Neuronal stem cell (in vitro differentiated cells): ENCODE results near the gene MRPS18C.
A peak's percentile ranks its signal among the peaks of the same experiment; 100 is the strongest.
"Not testable (repeated sequence)": the region's sequence is repeated elsewhere in the genome, so short reads cannot be mapped to it uniquely, and the experiment has no call there.

ENCODE experiments used
- DNase-seq: peaks from one replicate; pipeline ENCODE4 v3.0.0-alpha.2; 2013; ENCODE audit warnings: low spot score
- H2AFZ ChIP-seq: one replicate; pipeline ENCODE4 v1.6.1; 2013; ENCODE audit warnings: mild to moderate bottlenecking, low read length, inconsistent platforms
- H2AK5ac ChIP-seq: 2 replicates; pipeline ENCODE4 v1.6.1; 2013; ENCODE audit warnings: low read depth, mild to moderate bottlenecking, inconsistent platforms, low read length, moderate library complexity, mixed read lengths
- H2BK120ac ChIP-seq: 2 replicates; pipeline ENCODE4 v1.6.1; 2013; ENCODE audit warnings: low read depth, mild to moderate bottlenecking, inconsistent platforms, low read length, moderate library complexity, mixed read lengths
- H2BK12ac ChIP-seq: one replicate; pipeline ENCODE4 v1.6.1; 2013; ENCODE audit warnings: low read length, inconsistent platforms
- H2BK15ac ChIP-seq: 2 replicates; pipeline ENCODE4 v1.6.1; 2013; ENCODE audit warnings: mild to moderate bottlenecking, low read length, inconsistent platforms, mixed read lengths
- H2BK5ac ChIP-seq: one replicate; pipeline ENCODE4 v1.6.1; 2013; ENCODE audit warnings: inconsistent platforms, mild to moderate bottlenecking, low read length, moderate library complexity
- H3K14ac ChIP-seq: one replicate; pipeline ENCODE4 v1.6.1; 2013; ENCODE audit warnings: low read length, inconsistent platforms
- H3K18ac ChIP-seq: 2 replicates; pipeline ENCODE4 v1.6.1; 2013; ENCODE audit warnings: low read length, inconsistent platforms
- H3K23ac ChIP-seq: 2 replicates; pipeline ENCODE4 v1.6.1; 2013; ENCODE audit warnings: low read depth, mild to moderate bottlenecking, mixed read lengths, low read length, inconsistent platforms; ENCODE audit not compliant: poor library complexity
- H3K27ac ChIP-seq: replicated peaks from 3 replicates; pipeline ENCODE4 v1.5.1; 2013; ENCODE audit warnings: low read length, inconsistent platforms
- H3K27me3 ChIP-seq, 3 experiments: 2 replicates each; pipeline ENCODE4 v1.6.1; 2013; ENCODE audit warnings: low read length in 3 of 3, mild to moderate bottlenecking in 2 of 3, inconsistent platforms in 1 of 3, low read depth in 1 of 3, mixed read lengths in 1 of 3, moderate library complexity in 1 of 3; ENCODE audit not compliant: control insufficient read depth in 3 of 3, insufficient read depth in 3 of 3
- H3K36me3 ChIP-seq, 2 donors: replicated peaks in 1 of 2; 2 replicates each; pipeline ENCODE4 v1.6.1; 2013; ENCODE audit warnings: low read length in 2 of 2; ENCODE audit not compliant: control insufficient read depth in 2 of 2, insufficient read depth in 2 of 2
- H3K4ac ChIP-seq: 2 replicates; pipeline ENCODE4 v1.6.1; 2013; ENCODE audit warnings: inconsistent platforms, mild to moderate bottlenecking, low read length, moderate library complexity
- H3K4me1 ChIP-seq, 2 donors: 1 replicate in 1 of 2; 2 replicates in 1 of 2; pipeline ENCODE4 v1.6.1; 2013; ENCODE audit warnings: low read length in 2 of 2, low read depth in 1 of 2; ENCODE audit not compliant: control insufficient read depth in 2 of 2, insufficient read depth in 1 of 2
- H3K4me2 ChIP-seq: one replicate; pipeline ENCODE4 v1.6.1; 2013; ENCODE audit warnings: mild to moderate bottlenecking, low read length, inconsistent platforms; ENCODE audit not compliant: insufficient read depth, poor library complexity, severe bottlenecking
- H3K4me3 ChIP-seq, 2 donors: 2 replicates each; pipeline ENCODE4 v1.5.1; 2013; ENCODE audit warnings: low read length in 2 of 2, mild to moderate bottlenecking in 2 of 2, inconsistent platforms in 1 of 2, moderate library complexity in 1 of 2
- H3K79me1 ChIP-seq: one replicate; pipeline ENCODE4 v1.6.1; 2013; ENCODE audit warnings: low read depth, mild to moderate bottlenecking, inconsistent platforms, low read length, moderate library complexity
- H3K9ac ChIP-seq: one replicate; pipeline ENCODE4 v1.6.1; 2013; ENCODE audit warnings: mild to moderate bottlenecking, low read depth, low read length, inconsistent platforms; ENCODE audit not compliant: poor library complexity
- H3K9me3 ChIP-seq, 2 donors: replicated peaks in 1 of 2; 2 replicates each; pipeline versions ENCODE3 to v1.6.1; 2013; ENCODE audit warnings: low read length in 2 of 2, mild to moderate bottlenecking in 2 of 2, inconsistent platforms in 1 of 2, low read depth in 1 of 2, mixed read lengths in 1 of 2, moderate library complexity in 1 of 2; ENCODE audit not compliant: control insufficient read depth in 2 of 2, insufficient read depth in 1 of 2
- H4K8ac ChIP-seq: one replicate; pipeline ENCODE4 v1.6.1; 2013; ENCODE audit warnings: low read depth, mild to moderate bottlenecking, inconsistent platforms, low read length, moderate library complexity
- H4K91ac ChIP-seq: one replicate; pipeline ENCODE4 v1.6.1; 2013; ENCODE audit warnings: low read length, low read depth, mild to moderate bottlenecking, inconsistent platforms; ENCODE audit not compliant: poor library complexity
- WGBS, 2 donors: extraction: QIAGEN DNeasy Blood & Tissue Kit; methylation state at CpG; one replicate each; pipeline ENCODE4 v1.1.7; 2013; ENCODE audit warnings: missing lambda C conversion rate in 2 of 2, mixed read lengths in 1 of 2; ENCODE audit not compliant: insufficient read length in 2 of 2, insufficient replicate concordance in 1 of 2; ENCODE audit errors: extremely low coverage in 2 of 2; 5-methylcytosine and 5-hydroxymethylcytosine counted together

The MRPS18C gene

DNA sequence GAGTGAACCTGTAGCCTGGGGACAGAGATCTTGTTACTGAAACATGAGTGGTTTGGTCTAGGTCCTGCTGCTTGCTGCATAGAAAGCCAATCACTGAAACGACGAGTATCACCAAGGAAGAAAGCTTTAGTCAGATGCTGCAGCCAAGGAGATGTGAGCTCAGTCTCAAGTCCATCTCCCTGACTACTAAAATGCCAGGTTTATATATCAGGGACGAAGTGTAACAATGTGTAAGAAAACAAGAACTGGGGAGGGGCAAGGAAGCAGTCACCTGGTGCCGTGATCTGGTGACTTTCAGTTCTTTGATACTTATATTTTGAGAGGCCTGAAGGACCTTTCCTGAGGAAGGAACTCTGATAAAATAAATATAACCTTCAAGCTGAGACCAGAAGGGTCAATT lies 48.6 kb downstream of the MRPS18C start:
- no peak overlapping the region for H2BK120ac ChIP-seq
- no peak overlapping the region for H2AK5ac ChIP-seq
- no peak overlapping the region for H4K8ac ChIP-seq
- DNase-seq = no peak
- no peak overlapping the region for H3K23ac ChIP-seq
- no peaks in the 10 kb centered on the region for H3K4me1 ChIP-seq
- no peak overlapping the region for H2BK12ac ChIP-seq
- H3K4ac ChIP-seq = no peak overlapping the region
- H3K4me2 ChIP-seq = no peak overlapping the region
- no peak overlapping the region for H3K14ac ChIP-seq
- H3K36me3 ChIP-seq = no peaks in the 10 kb centered on the region
- H4K91ac ChIP-seq = no peak overlapping the region
- H2BK5ac ChIP-seq = no peak overlapping the region
- no CpG with 5 or more reads among the region's 4 CpGs for whole genome bisulfite sequencing, 2 donors
- H3K9me3 ChIP-seq = no peaks in the 10 kb centered on the region
- peak overlapping the region; percentile 39 for H2AFZ ChIP-seq
- H3K4me3 ChIP-seq = no peak overlapping the region
- H3K9ac ChIP-seq = no peak overlapping the region
- H3K27me3 ChIP-seq = no peaks in the 10 kb centered on the region
- H3K18ac ChIP-seq = no peak overlapping the region
- H3K79me1 ChIP-seq = no peaks in the 10 kb centered on the region
- H2BK15ac ChIP-seq = no peak overlapping the region
- no peak overlapping the region for H3K27ac ChIP-seq

DNA sequence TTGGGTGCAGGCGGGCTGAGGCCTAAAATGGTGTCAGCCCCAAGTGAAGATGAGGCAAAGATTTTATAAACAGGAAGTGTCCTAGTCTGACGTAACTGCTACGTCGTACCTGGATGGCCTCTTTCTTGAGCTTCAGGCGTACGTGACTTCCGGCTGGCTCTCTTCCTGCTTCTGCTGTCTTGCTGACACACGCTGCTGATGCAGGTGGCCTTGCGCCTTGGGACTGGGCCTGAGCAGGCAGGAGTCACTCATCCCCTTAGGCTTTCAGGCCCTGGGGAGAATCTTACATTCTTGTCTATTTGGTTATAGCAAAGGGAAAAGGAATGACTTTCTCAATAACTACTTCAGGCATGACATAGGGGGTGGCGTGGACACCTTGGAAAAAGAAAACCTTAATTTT lies 49.1 kb downstream of the MRPS18C start:
- Histone ChIP-seq H3K4me1 (no peaks in the 10 kb centered on the region), H2BK5ac (no peak overlapping the region), H3K9ac (no peak overlapping the region), H4K8ac (no peak overlapping the region), H4K91ac (no peak overlapping the region), H3K14ac (no peak overlapping the region), H3K9me3 (no peaks in the 10 kb centered on the region), H2BK120ac (no peak overlapping the region), H3K27ac (no peak overlapping the region), H3K4me2 (no peak overlapping the region), H2AFZ (no peak overlapping the region), H3K27me3 (no peaks in the 10 kb centered on the region), H3K79me1 (no peaks in the 10 kb centered on the region), H3K18ac (peak overlapping the region; percentile 59), H3K4ac (no peak overlapping the region), H3K4me3 (no peak overlapping the region), H2AK5ac (no peak overlapping the region), H3K36me3 (no peaks in the 10 kb centered on the region), H2BK12ac (no peak overlapping the region), H2BK15ac (no peak overlapping the region), H3K23ac (no peak overlapping the region)
- no peak for DNase-seq
- no CpG with 5 or more reads among the region's 10 CpGs for WGBS, 2 donors

DNA sequence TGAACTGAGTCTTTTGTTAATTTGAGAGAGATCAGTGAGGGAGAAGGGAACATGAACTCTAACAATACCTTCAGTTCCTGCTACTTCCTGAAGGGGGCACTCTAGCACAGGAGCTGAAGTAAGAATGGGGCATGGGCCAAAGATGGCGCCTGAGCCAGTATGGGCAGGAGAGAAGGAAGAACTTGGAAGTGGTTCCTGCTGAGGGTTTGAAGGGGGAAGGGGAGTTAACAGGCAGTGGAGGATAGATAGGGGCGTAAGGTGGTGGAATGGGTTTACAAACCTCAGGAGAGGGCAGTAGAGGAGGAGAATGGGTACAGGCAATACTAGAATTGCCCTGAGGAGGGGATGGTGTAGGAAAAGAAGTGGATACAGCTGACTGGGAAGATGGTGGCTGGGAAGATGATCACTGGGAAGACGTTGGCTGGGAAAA lies 53.3 kb downstream of the MRPS18C start:
- H4K91ac ChIP-seq, H2AK5ac ChIP-seq, H3K4me2 ChIP-seq, H2BK12ac ChIP-seq, H3K4me3 ChIP-seq, H3K9ac ChIP-seq, H2BK15ac ChIP-seq, H3K4ac ChIP-seq, H3K27me3 ChIP-seq, H3K14ac ChIP-seq, H4K8ac ChIP-seq, H3K9me3 ChIP-seq, H2BK5ac ChIP-seq, H3K4me1 ChIP-seq, H3K23ac ChIP-seq, DNase-seq, H3K27ac ChIP-seq, H2BK120ac ChIP-seq, H3K18ac ChIP-seq, H3K36me3 ChIP-seq, H3K79me1 ChIP-seq: not testable (repeated sequence)
- no CpG with 5 or more reads among the region's 3 CpGs for WGBS, 2 donors
- peak overlapping the region; percentile 67 for H2AFZ ChIP-seq

DNA sequence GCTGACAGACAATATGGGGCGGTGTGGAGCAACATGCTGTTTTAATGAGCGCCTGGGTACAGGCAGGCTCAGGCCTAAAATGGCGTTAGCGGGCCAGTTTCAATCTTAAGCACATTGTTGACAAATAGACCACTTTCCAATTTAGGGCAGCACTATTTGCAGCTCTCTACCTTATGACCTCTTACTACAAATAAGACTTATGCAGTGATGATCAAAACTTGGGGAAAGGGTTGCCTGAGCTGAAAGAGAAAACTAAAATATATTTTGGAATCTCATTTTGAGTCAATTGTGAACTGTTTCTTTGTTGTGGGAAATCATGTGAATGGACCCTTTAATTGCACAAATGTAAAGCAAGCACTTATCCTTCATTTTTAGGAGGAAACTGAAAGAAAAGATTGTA lies 54.6 kb downstream of the MRPS18C start:
- no peak overlapping the region for H3K23ac ChIP-seq
- no peak overlapping the region for H3K4ac ChIP-seq
- H3K79me1 ChIP-seq = no peaks in the 10 kb centered on the region
- no peak overlapping the region for H3K4me2 ChIP-seq
- no peak overlapping the region for H3K4me3 ChIP-seq
- H3K36me3 ChIP-seq = no peaks in the 10 kb centered on the region
- DNase-seq = no peak
- H4K8ac ChIP-seq = no peak overlapping the region
- no peak overlapping the region for H2AK5ac ChIP-seq
- H3K27ac ChIP-seq = no peak overlapping the region
- H3K18ac ChIP-seq = no peak overlapping the region
- H3K4me1 ChIP-seq = no peaks in the 10 kb centered on the region
- no peak overlapping the region for H2BK120ac ChIP-seq
- H2AFZ ChIP-seq = peak overlapping the region; percentile 67
- no peak overlapping the region for H3K14ac ChIP-seq
- WGBS, 2 donors = no CpG with 5 or more reads among the region's 4 CpGs
- H3K9me3 ChIP-seq = no peaks in the 10 kb centered on the region
- no peaks in the 10 kb centered on the region for H3K27me3 ChIP-seq
- H4K91ac ChIP-seq = no peak overlapping the region
- no peak overlapping the region for H2BK15ac ChIP-seq
- no peak overlapping the region for H3K9ac ChIP-seq
- H2BK5ac ChIP-seq = no peak overlapping the region
- no peak overlapping the region for H2BK12ac ChIP-seq
